ENCODE results near the gene LZTFL1. TPM values are rescaled to one million over a fixed set of nuclear protein-coding genes. Genes with fewer than 3 reads are reported as not detected.

LZTFL1 gene
- total and polyA plus RNA-seq, 3 experiments from 2014 or later = 8.9 to 11.4 (median 9.0) TPM

DNA sequence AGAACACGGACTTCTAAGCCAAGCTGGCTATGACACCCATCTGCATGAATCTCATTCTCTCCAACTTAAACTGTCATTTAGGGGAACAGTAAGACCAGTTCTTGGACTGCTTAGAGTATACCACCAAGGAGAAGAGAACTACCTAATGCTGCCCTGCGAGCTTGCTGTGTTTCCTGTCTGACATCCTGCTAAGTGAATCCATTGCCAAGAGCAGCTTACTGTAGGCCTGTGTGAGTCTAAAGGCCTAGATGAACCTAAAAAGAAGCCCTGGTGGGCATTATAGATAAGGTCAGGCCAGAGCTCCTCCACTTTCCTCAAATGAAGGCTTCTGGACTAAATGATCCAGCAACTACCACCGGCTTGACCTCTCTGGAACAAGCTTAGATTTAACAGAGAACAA, 15.0 kb downstream of the LZTFL1 start:
- Histone ChIP-seq H3K27ac (ENCODE audit: low read depth, low read length) (no peak overlapping the region), H3K4me3 (ENCODE audit: low read length) (no peak overlapping the region), H3K36me3 (ENCODE audit: insufficient read depth, low read length) (no peaks in the 10 kb centered on the region), H3K4me1 (ENCODE audit: insufficient read depth, low read length) (no peaks in the 10 kb centered on the region), H3K27me3 (ENCODE audit: insufficient read depth, low read length, poor library complexity, severe bottlenecking) (no peaks in the 10 kb centered on the region), H3K9me3 (ENCODE audit: low read length) (no peaks in the 10 kb centered on the region)
- Mint-ChIP-seq H3K27me3 (no peaks in the 10 kb centered on the region), H3K4me1 (peaks cover 0 to 6% (median 0%) of the 10 kb centered on the region in 3 donors), H3K9me3 (no peaks in the 10 kb centered on the region), H3K36me3 (peaks cover 10 to 71% (median 36%) of the 10 kb centered on the region in 3 donors), H3K27ac (no peak overlapping the region), H3K4me3 (no peak overlapping the region)
- ChIA-PET POLR2A (no interaction called here), CTCF (no interaction called here)
- DNase-seq = no peak

DNA sequence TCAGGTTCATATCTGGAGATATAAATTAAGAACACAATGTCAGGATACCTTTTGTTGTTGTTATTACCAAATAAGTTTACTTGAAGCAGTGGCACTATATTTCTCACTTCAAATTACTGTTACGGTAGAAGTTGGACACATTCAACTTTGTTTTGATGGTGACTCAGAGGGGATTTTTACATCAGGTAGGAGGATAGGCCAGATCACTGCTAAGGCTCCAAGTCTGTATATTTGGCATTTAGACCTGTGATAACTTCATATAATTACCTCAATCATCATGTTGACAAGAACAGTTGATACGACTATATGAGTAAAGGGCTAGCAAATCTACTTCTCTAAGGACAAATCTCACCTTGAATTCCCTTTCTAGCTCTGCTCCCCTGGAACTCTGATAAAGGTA, 15.6 kb downstream of the LZTFL1 start:
- ChIA-PET POLR2A (interaction anchor here (0.6 kb wide), 1 partner anchor 52 kb away, joined by 3 read pairs; no protein-coding TSS in a partner anchor), CTCF (no interaction called here)
- H3K27ac Mint-ChIP-seq = no peak overlapping the region
- peaks cover 10 to 70% (median 36%) of the 10 kb centered on the region in 3 donors for H3K36me3 Mint-ChIP-seq
- Histone ChIP-seq H3K4me1 (ENCODE audit: insufficient read depth, low read length) (no peaks in the 10 kb centered on the region), H3K4me3 (ENCODE audit: low read length) (no peak overlapping the region), H3K36me3 (ENCODE audit: insufficient read depth, low read length) (no peaks in the 10 kb centered on the region), H3K9me3 (ENCODE audit: low read length) (no peaks in the 10 kb centered on the region), H3K27me3 (ENCODE audit: insufficient read depth, low read length, poor library complexity, severe bottlenecking) (no peaks in the 10 kb centered on the region), H3K27ac (ENCODE audit: low read depth, low read length) (no peak overlapping the region)
- DNase-seq = no peak
- peaks cover 0 to 6% (median 0%) of the 10 kb centered on the region in 3 donors for H3K4me1 Mint-ChIP-seq
- no peak overlapping the region for H3K4me3 Mint-ChIP-seq
- H3K27me3 Mint-ChIP-seq = no peaks in the 10 kb centered on the region
- H3K9me3 Mint-ChIP-seq = no peaks in the 10 kb centered on the region

DNA sequence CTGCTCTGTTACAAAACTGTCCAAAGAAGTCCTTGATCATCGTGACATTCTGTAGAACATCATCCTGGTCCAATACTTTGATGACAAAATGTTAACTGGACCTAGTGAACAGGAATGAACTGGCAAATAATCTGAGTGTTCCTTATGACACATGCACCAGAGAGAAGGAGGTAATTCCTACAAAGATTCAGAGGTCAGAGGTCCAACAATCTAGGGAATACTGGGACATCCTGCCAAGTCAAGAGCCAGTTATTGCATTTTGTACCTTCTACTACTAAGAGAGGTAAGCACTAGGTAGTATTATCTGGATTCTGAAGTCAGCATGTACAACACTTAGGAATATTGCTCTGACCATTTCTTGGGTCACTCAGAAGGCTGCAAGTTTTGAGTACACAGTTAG, 20.8 kb downstream of the LZTFL1 start:
- Histone ChIP-seq H3K4me1 (ENCODE audit: insufficient read depth, low read length) (no peaks in the 10 kb centered on the region), H3K27me3 (ENCODE audit: insufficient read depth, low read length, poor library complexity, severe bottlenecking) (no peaks in the 10 kb centered on the region), H3K36me3 (ENCODE audit: insufficient read depth, low read length) (no peaks in the 10 kb centered on the region), H3K9me3 (ENCODE audit: low read length) (no peaks in the 10 kb centered on the region), H3K27ac (ENCODE audit: low read depth, low read length) (no peak overlapping the region), H3K4me3 (ENCODE audit: low read length) (no peak overlapping the region)
- Mint-ChIP-seq H3K27me3 (no peaks in the 10 kb centered on the region), H3K4me1 (peaks cover 0 to 4% (median 0%) of the 10 kb centered on the region in 3 donors), H3K4me3 (no peak overlapping the region), H3K27ac (no peak overlapping the region), H3K36me3 (peaks cover 13 to 41% (median 26%) of the 10 kb centered on the region in 3 donors), H3K9me3 (peaks cover 0 to 4% (median 0%) of the 10 kb centered on the region in 5 donors)
- ChIA-PET POLR2A (no interaction called here), CTCF (no interaction called here)
- DNase-seq = no peak

DNA sequence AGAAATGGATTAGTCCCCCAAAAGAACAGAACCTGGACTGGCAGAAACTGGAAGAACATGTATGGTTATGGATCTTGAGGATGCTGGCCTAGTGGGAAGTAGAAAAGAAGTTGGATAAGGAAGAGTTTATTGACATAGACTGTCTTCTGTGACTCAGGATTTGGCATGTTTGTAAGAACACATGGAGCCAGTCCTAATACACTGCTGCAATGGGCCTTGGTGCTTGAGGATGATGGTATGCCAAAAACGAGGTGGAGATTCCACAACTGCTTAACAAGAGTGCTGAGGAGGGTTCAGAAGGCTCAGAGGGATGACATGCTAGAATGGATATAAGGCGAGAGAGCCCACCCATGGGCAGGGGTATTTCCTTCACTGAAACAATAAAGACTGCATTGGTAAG, 22.4 kb downstream of the LZTFL1 start:
- Histone ChIP-seq H3K36me3 (ENCODE audit: insufficient read depth, low read length) (no peaks in the 10 kb centered on the region), H3K9me3 (ENCODE audit: low read length) (no peaks in the 10 kb centered on the region), H3K4me1 (ENCODE audit: insufficient read depth, low read length) (no peaks in the 10 kb centered on the region), H3K27ac (ENCODE audit: low read depth, low read length) (no peak overlapping the region), H3K4me3 (ENCODE audit: low read length) (no peak overlapping the region), H3K27me3 (ENCODE audit: insufficient read depth, low read length, poor library complexity, severe bottlenecking) (no peaks in the 10 kb centered on the region)
- H3K27me3 Mint-ChIP-seq = no peaks in the 10 kb centered on the region
- no peak overlapping the region for H3K27ac Mint-ChIP-seq
- DNase-seq = no peak
- peaks cover 13 to 32% (median 22%) of the 10 kb centered on the region in 3 donors for H3K36me3 Mint-ChIP-seq
- H3K4me3 Mint-ChIP-seq = no peak overlapping the region
- ChIA-PET CTCF (no interaction called here), POLR2A (no interaction called here)
- peaks cover 0 to 4% (median 0%) of the 10 kb centered on the region in 5 donors for H3K9me3 Mint-ChIP-seq
- peaks cover 0 to 4% (median 0%) of the 10 kb centered on the region in 3 donors for H3K4me1 Mint-ChIP-seq

DNA sequence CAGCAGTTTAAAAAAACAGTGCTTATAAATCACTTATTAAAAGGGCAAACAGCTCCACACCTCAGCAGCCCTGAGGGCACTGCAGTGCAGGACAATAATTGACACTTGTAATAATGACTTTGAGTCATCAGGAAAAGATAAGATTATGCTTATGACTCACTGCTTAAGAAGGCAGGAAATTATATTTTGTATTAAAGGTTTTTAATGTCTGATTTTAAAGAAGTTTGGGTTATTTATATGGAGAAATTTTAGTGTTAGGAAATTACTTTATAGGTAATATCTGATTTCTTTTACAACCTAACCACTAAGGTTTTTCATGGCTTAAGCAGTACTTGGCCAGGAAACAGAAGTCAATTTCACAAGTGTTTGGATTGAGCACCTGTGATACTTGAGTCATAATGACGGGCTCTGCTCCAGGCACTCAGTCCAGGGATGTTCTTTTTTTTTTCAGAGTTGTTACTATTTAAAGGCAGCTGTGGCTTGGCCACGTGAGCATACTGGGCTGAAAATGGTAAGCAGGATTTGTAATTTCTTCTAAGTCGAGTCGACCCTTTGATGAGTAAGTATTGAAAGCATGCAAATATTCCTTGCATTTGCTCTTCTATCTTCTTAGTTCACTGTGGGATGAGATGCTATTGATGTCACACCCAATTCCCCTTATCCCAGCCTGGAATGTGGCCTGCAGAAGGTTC, 23.9 kb downstream of the LZTFL1 start:
- H3K27me3 Mint-ChIP-seq = no peaks in the 10 kb centered on the region
- CTCF ChIA-PET = no interaction called here

DNA sequence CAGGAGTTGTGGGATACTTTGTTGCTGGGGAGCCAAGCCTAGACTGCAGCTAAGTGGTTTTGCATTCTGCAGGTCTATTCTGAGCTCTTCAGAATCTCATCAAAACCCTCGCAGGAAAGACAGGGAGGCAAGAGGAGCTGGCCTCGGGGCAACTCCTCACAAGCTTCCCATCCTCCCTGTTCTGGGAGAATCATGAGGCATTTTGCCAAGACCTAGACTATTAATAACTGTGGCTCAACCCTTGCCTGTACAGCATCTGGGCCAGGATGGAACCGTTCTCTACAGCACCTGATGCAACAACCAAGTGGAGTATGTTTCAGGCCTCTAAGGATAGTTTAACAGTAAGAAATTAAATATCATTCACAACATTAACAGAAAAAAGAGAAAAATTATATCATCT, 25.4 kb downstream of the LZTFL1 start:
- CTCF ChIA-PET = interaction anchor here (0.6 kb wide), 1 partner anchor 139 kb away, joined by 4 read pairs; no protein-coding TSS in a partner anchor
- POLR2A ChIA-PET = no interaction called here
- Histone ChIP-seq H3K4me1 (ENCODE audit: insufficient read depth, low read length) (no peaks in the 10 kb centered on the region), H3K36me3 (ENCODE audit: insufficient read depth, low read length) (no peaks in the 10 kb centered on the region), H3K27me3 (ENCODE audit: insufficient read depth, low read length, poor library complexity, severe bottlenecking) (no peaks in the 10 kb centered on the region), H3K9me3 (ENCODE audit: low read length) (no peaks in the 10 kb centered on the region), H3K4me3 (ENCODE audit: low read length) (no peak overlapping the region), H3K27ac (ENCODE audit: low read depth, low read length) (no peak overlapping the region)
- no peak overlapping the region for H3K4me3 Mint-ChIP-seq
- peaks cover 8 to 16% (median 15%) of the 10 kb centered on the region in 3 donors for H3K36me3 Mint-ChIP-seq
- peaks cover 0 to under 1% of the 10 kb centered on the region in 2 donors for H3K27me3 Mint-ChIP-seq
- H3K27ac Mint-ChIP-seq = no peak overlapping the region
- peaks cover 0 to 4% (median 0%) of the 10 kb centered on the region in 3 donors for H3K4me1 Mint-ChIP-seq
- DNase-seq = no peak
- peaks cover 0 to 4% (median 0%) of the 10 kb centered on the region in 5 donors for H3K9me3 Mint-ChIP-seq

More for the DNA sequence above, 23.9 kb downstream of the LZTFL1 start:
- Mint-ChIP-seq H3K4me3 (no peak overlapping the region), H3K9me3 (peaks cover 0 to 4% (median 0%) of the 10 kb centered on the region in 5 donors), H3K27ac (no peak overlapping the region), H3K36me3 (peaks cover 13 to 22% (median 21%) of the 10 kb centered on the region in 3 donors), H3K4me1 (peaks cover 0 to 4% (median 0%) of the 10 kb centered on the region in 3 donors)
- no peaks in the 10 kb centered on the region for H3K27me3 ChIP-seq (ENCODE audit: insufficient read depth, low read length, poor library complexity, severe bottlenecking)
- POLR2A ChIA-PET = no interaction called here
- no peak overlapping the region for H3K27ac ChIP-seq (ENCODE audit: low read depth, low read length)
- no peaks in the 10 kb centered on the region for H3K4me1 ChIP-seq (ENCODE audit: insufficient read depth, low read length)
- DNase-seq = no peak
- H3K4me3 ChIP-seq (ENCODE audit: low read length) = no peak overlapping the region
- H3K9me3 ChIP-seq (ENCODE audit: low read length) = no peaks in the 10 kb centered on the region
- no peaks in the 10 kb centered on the region for H3K36me3 ChIP-seq (ENCODE audit: insufficient read depth, low read length)

DNA sequence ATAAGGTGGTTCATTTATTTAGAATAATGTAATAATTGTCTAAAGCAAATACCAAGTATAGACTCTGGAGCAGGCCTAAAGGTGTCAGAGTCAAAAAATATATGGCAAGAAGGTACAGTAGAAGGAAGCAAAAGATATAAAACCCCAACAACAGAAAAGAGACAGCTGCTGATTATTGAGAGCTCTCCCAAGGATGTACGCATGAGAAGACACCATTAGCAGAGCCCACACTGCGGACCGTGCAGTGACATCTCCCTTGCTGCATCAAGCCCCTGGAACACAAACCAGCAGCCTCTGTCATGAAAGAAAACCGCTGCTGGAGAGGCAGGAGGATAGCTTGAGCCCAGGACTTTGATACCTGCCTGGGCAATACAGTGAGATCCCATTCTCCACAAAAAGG, 27.6 kb downstream of the LZTFL1 start:
- peaks cover 5 to 12% (median 10%) of the 10 kb centered on the region in 3 donors for H3K36me3 Mint-ChIP-seq

DNA sequence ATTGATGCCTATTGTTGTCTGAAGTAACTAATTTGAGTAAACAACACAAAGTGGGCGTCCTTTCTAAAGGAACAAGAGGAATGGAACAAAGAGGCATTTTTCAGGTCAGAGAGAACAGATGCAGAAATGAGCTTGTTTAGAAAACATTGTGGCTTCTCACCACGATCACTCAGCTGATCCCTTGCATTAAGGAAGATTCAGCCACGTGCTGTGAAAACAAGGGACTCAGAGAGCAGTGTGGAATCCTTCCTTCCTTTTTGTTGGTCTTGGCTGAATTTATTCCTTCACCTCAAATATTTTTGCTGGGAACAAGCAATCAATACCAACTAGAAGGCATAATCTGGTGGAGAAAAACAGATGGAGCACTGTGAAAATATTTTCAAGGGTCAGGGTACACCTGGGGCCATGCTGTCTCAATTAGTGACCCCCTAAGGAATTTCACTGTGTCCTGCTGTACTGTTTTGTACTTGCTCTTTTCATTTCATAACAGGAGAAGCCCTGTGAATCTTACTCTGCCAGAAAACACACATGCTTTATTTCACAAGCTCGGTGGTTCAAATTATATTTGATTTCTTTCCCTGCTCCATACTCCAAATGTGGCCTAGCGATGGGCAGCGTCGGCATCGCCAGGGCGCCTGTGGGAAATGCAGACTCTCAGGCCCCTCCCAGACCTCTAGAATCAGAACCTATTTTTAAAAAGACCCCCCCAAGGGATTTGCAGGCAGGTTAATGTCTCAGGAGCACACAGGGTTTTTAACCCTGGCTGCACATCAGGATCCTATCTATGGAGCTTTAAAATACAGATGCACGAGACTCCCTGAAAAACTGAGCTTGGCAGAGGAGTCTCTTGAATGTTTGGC, 34.0 kb downstream of the LZTFL1 start:
- DNase-seq = no peak
- no peak overlapping the region for H3K4me3 Mint-ChIP-seq
- ChIA-PET POLR2A (no interaction called here), CTCF (no interaction called here)
- Histone ChIP-seq H3K27me3 (ENCODE audit: insufficient read depth, low read length, poor library complexity, severe bottlenecking) (no peaks in the 10 kb centered on the region), H3K36me3 (ENCODE audit: insufficient read depth, low read length) (no peaks in the 10 kb centered on the region), H3K9me3 (ENCODE audit: low read length) (no peaks in the 10 kb centered on the region), H3K27ac (ENCODE audit: low read depth, low read length) (no peak overlapping the region), H3K4me3 (ENCODE audit: low read length) (no peak overlapping the region), H3K4me1 (ENCODE audit: insufficient read depth, low read length) (no peaks in the 10 kb centered on the region)
- peaks cover 6 to 12% (median 9%) of the 10 kb centered on the region in 3 donors for H3K4me1 Mint-ChIP-seq
- H3K36me3 Mint-ChIP-seq = peaks cover 2 to 10% (median 5%) of the 10 kb centered on the region in 3 donors
- H3K27ac Mint-ChIP-seq = no peak overlapping the region
- peaks cover 0 to 8% of the 10 kb centered on the region in 2 donors for H3K27me3 Mint-ChIP-seq
- no peaks in the 10 kb centered on the region for H3K9me3 Mint-ChIP-seq

More for the DNA sequence above, 27.6 kb downstream of the LZTFL1 start:
- DNase-seq = no peak
- Histone ChIP-seq H3K4me3 (ENCODE audit: low read length) (no peak overlapping the region), H3K27ac (ENCODE audit: low read depth, low read length) (no peak overlapping the region), H3K9me3 (ENCODE audit: low read length) (no peaks in the 10 kb centered on the region), H3K27me3 (ENCODE audit: insufficient read depth, low read length, poor library complexity, severe bottlenecking) (no peaks in the 10 kb centered on the region), H3K36me3 (ENCODE audit: insufficient read depth, low read length) (no peaks in the 10 kb centered on the region), H3K4me1 (ENCODE audit: insufficient read depth, low read length) (no peaks in the 10 kb centered on the region)
- ChIA-PET POLR2A (no interaction called here), CTCF (no interaction called here)
- Mint-ChIP-seq H3K27ac (no peak overlapping the region), H3K4me1 (peaks cover 0 to 4% (median 0%) of the 10 kb centered on the region in 3 donors), H3K4me3 (no peak overlapping the region), H3K27me3 (peaks cover 0 to 2% of the 10 kb centered on the region in 2 donors), H3K9me3 (peaks cover 0 to 4% (median 0%) of the 10 kb centered on the region in 5 donors)
